HepG2 (cell line): ENCODE measurements around the gene B3GAT3. TPM values are rescaled to one million over a fixed set of nuclear protein-coding genes. Genes with fewer than 3 reads are reported as not detected.

Source experiments
- AFF4 ChIP-seq: sonication (generic); formaldehyde crosslinking; IDR thresholded peaks from 2 replicates; pipeline ENCODE4 v1.4.0; 2020; ENCODE audit warnings: missing genetic modification reagents
- ATF7 ChIP-seq, 2 experiments: fragments of 450-650 bp in 1 of 2; sonication (generic) in 1 of 2; formaldehyde crosslinking in 1 of 2; IDR thresholded peaks; 2 replicates each; pipeline versions ENCODE4 v1.4.0 to v1.6.1; 2016 to 2020; ENCODE audit warnings: antibody characterized with exemption in 1 of 2, mild to moderate bottlenecking in 1 of 2, missing genetic modification reagents in 1 of 2
- ELF3 ChIP-seq: IDR thresholded peaks from 2 replicates; pipeline ENCODE4 v1.6.1; 2016; ENCODE audit warnings: missing genetic modification reagents, missing compliant biosample characterization
- MAX ChIP-seq: IDR thresholded peaks from 2 replicates; pipeline ENCODE4 v1.6.1; 2012; ENCODE audit warnings: inconsistent platforms
- NPAS2 ChIP-seq: sonication (generic); formaldehyde crosslinking; IDR thresholded peaks from 2 replicates; pipeline ENCODE4 v1.8.0; 2022; ENCODE audit warnings: mild to moderate bottlenecking, missing genetic modification reagents, borderline replicate concordance
- RERE ChIP-seq: IDR thresholded peaks from 2 replicates; pipeline ENCODE4 v1.6.1; 2016; ENCODE audit warnings: low read depth, missing genetic modification reagents, missing compliant biosample characterization
- SMAD1 ChIP-seq: sonication (generic); formaldehyde crosslinking; IDR thresholded peaks from 2 replicates; pipeline ENCODE4 v1.4.0; 2020; ENCODE audit warnings: missing genetic modification reagents, low read depth, mild to moderate bottlenecking, borderline replicate concordance
- SMAD9 ChIP-seq: sonication (generic); formaldehyde crosslinking; IDR thresholded peaks from 2 replicates; pipeline ENCODE4 v1.5.1; 2020; ENCODE audit warnings: mild to moderate bottlenecking, missing genetic modification reagents
- SMARCC2 ChIP-seq: fragments of 450-650 bp; IDR thresholded peaks from 2 replicates; pipeline ENCODE4 v1.6.1; 2017; ENCODE audit warnings: antibody characterized with exemption, mild to moderate bottlenecking
- SP5 ChIP-seq: IDR thresholded peaks from 2 replicates; pipeline ENCODE4 v1.6.1; 2016; ENCODE audit warnings: low read depth, borderline replicate concordance
- TGIF2 ChIP-seq: IDR thresholded peaks from 2 replicates; pipeline ENCODE4 v1.6.1; 2016; ENCODE audit warnings: control low read depth, missing compliant biosample characterization
- ZBTB20 ChIP-seq: sonication (generic); formaldehyde crosslinking; IDR thresholded peaks from 2 replicates; pipeline ENCODE4 v1.8.1; 2023; ENCODE audit warnings: missing genetic modification reagents, low read depth, mild to moderate bottlenecking, borderline replicate concordance
- ZBTB7A ChIP-seq: sonication (generic); formaldehyde crosslinking; IDR thresholded peaks from 2 replicates; pipeline ENCODE4 v1.8.0; 2022; ENCODE audit warnings: mild to moderate bottlenecking, missing genetic modification reagents
- ZFP91 ChIP-seq: sonication (generic); formaldehyde crosslinking; IDR thresholded peaks from 2 replicates; pipeline ENCODE4 v1.9.0; 2022; ENCODE audit warnings: missing genetic modification reagents, mild to moderate bottlenecking, borderline replicate concordance
- ZFYVE20 ChIP-seq: sonication (generic); formaldehyde crosslinking; IDR thresholded peaks from 2 replicates; pipeline ENCODE4 v1.8.0; 2023; ENCODE audit warnings: low read depth, mild to moderate bottlenecking, moderate library complexity, missing genetic modification reagents, borderline replicate concordance
- ZNF414 ChIP-seq: sonication (generic); formaldehyde crosslinking; IDR thresholded peaks from 2 replicates; pipeline ENCODE4 v1.5.0; 2020; ENCODE audit warnings: missing genetic modification reagents
- ZNF432 ChIP-seq: sonication (generic); formaldehyde crosslinking; IDR thresholded peaks from 2 replicates; pipeline ENCODE4 v1.5.0; 2020; ENCODE audit warnings: missing genetic modification reagents, mild to moderate bottlenecking, borderline replicate concordance
- polyA plus RNA-seq, 8 experiments: library from polyadenylated mRNA; depleted of rRNA in 3 of 8; stranded (reverse) in 7 of 8; unstranded in 1 of 8; fragments of >200 nt; fragmentation: Illumina TruSeq in 4 of 8; extraction: Trizol in 4 of 8; gene quantifications; 2 replicates each; pipeline versions ENCODE4 v1.2.1 to v1.2.3, GENCODE V29; 2011 to 2016; ENCODE audit warnings: low read depth in 4 of 8, missing spikeins in 1 of 8, mixed read lengths in 1 of 8; ENCODE audit not compliant: insufficient read depth in 1 of 8
- total RNA-seq, 5 experiments: library from RNA; depleted of rRNA; stranded (reverse); fragments of >200 nt; fragmentation: Illumina TruSeq; extraction: Trizol; gene quantifications; 2 replicates each; pipeline ENCODE4 v1.2.3, GENCODE V29; 2016; ENCODE audit warnings: low read depth in 1 of 5

The B3GAT3 gene
- total and polyA plus RNA-seq, 2 of the 13 experiments (the other 11 are each of a cell fraction or from before 2014, with no cell fraction given): 21.3 to 26.1 TPM

GRCh38 chr11:62593434-62594044 is 28.2 kb downstream of the B3GAT3 start (continued):
- no peak for TF ChIP-seq ZBTB7A
- no peak for TF ChIP-seq NPAS2 (CRISPR knock-in tag)
- no peak for TF ChIP-seq MAX
- TF ChIP-seq RERE (CRISPR knock-in tag): no peak
- TF ChIP-seq ATF7 (IDR thresholded peaks at IDR 0.05): no peak
- no peak for TF ChIP-seq ATF7 (CRISPR knock-in tag; IDR thresholded peaks at IDR 0.05)
- TF ChIP-seq SMAD1 (CRISPR knock-in tag): no peak
- no peak for TF ChIP-seq ZNF432 (CRISPR knock-in tag)
- TF ChIP-seq ZFYVE20 (CRISPR knock-in tag): no peak
- TF ChIP-seq SMARCC2: no peak
- TF ChIP-seq SP5 (CRISPR knock-in tag): no peak
- TF ChIP-seq TGIF2 (CRISPR knock-in tag): no peak
- TF ChIP-seq SMAD9: no peak
- TF ChIP-seq ZFP91 (CRISPR knock-in tag): no peak
- TF ChIP-seq ELF3 (CRISPR knock-in tag): 0 out of 2 replicates have a peak, but pooled peaks have one; percentile 19
- no peak for TF ChIP-seq AFF4 (CRISPR knock-in tag)
- TF ChIP-seq ZBTB20 (CRISPR knock-in tag): no peak
- TF ChIP-seq ZNF414 (CRISPR knock-in tag): no peak
